Osteoblast (primary cell): ENCODE data around the gene DHRSX. TPM values are rescaled to one million over a fixed set of nuclear protein-coding genes. Genes with fewer than 3 reads are reported as not detected.

Experiments
- DNase-seq: peaks from one replicate; pipeline ENCODE4 v3.0.0; 2011; ENCODE audit warnings: low spot score, mixed read lengths; ENCODE audit not compliant: insufficient read length; ENCODE audit errors: missing footprints
- H2AFZ ChIP-seq: 2 replicates; pipeline ENCODE4 v1.6.0; 2011; ENCODE audit warnings: mild to moderate bottlenecking, low read length
- H3K27ac ChIP-seq: 2 replicates; pipeline ENCODE4 v1.5.1; 2011; ENCODE audit warnings: mild to moderate bottlenecking, low read depth, low read length, moderate library complexity
- H3K27me3 ChIP-seq: 2 replicates; pipeline ENCODE4 v1.6.0; 2012; ENCODE audit warnings: mild to moderate bottlenecking, control low read depth, inconsistent platforms, low read length, moderate library complexity; ENCODE audit not compliant: insufficient read depth
- H3K36me3 ChIP-seq: 2 replicates; pipeline ENCODE4 v1.5.1; 2011; ENCODE audit warnings: mild to moderate bottlenecking, low read length, control low read depth, moderate library complexity; ENCODE audit not compliant: insufficient read depth
- H3K4me1 ChIP-seq: 2 replicates; pipeline ENCODE4 v1.5.1; 2011; ENCODE audit warnings: mild to moderate bottlenecking, low read length, control low read depth, moderate library complexity; ENCODE audit not compliant: insufficient read depth
- H3K4me2 ChIP-seq: 2 replicates; pipeline ENCODE4 v1.6.0; 2011; ENCODE audit warnings: mild to moderate bottlenecking, low read length; ENCODE audit not compliant: insufficient read depth
- H3K4me3 ChIP-seq: fragments of 200-600 bp; sonication (generic); 3 replicates; pipeline ENCODE4 v1.5.1; 2012; ENCODE audit warnings: mild to moderate bottlenecking, low read length, inconsistent platforms; ENCODE audit not compliant: insufficient read depth
- H3K79me2 ChIP-seq: 2 replicates; pipeline ENCODE4 v1.6.0; 2012; ENCODE audit warnings: mild to moderate bottlenecking, low read length, control low read depth, inconsistent platforms; ENCODE audit not compliant: insufficient read depth
- H3K9me3 ChIP-seq: 2 replicates; pipeline ENCODE4 v1.5.1; 2011; ENCODE audit warnings: low read depth, low read length, control low read depth
- H4K20me1 ChIP-seq: 2 replicates; pipeline ENCODE4 v1.6.0; 2012; ENCODE audit warnings: mild to moderate bottlenecking, low read length, control low read depth; ENCODE audit not compliant: insufficient read depth
- CTCF ChIP-seq: IDR thresholded peaks from 2 replicates; pipeline ENCODE4 v1.5.1; 2011; ENCODE audit warnings: mild to moderate bottlenecking, low read depth, low read length, moderate library complexity; ENCODE audit errors: extremely low read depth
- total RNA-seq: library from RNA; depleted of rRNA; stranded (reverse); fragments of >200 nt; gene quantifications from 2 replicates; pipeline ENCODE4 v1.2.3, GENCODE V29; 2012

Gene DHRSX
- total RNA-seq, 1 donor: 37.6 TPM

- H3K79me2 ChIP-seq: no peaks in the 10 kb centered on the region
- H3K36me3 ChIP-seq: no peaks in the 10 kb centered on the region
- no peak overlapping the region for H3K27ac ChIP-seq
- H3K9me3 ChIP-seq: no peaks in the 10 kb centered on the region
- H3K4me1 ChIP-seq: peaks cover 3% of the 10 kb centered on the region
- H2AFZ ChIP-seq: no peak overlapping the region
- no peak for TF ChIP-seq CTCF
- H3K4me2 ChIP-seq: no peak overlapping the region
- H3K27me3 ChIP-seq: no peaks in the 10 kb centered on the region
- no peak overlapping the region for H3K4me3 ChIP-seq
- no peak for DNase-seq
- peaks cover 9% of the 10 kb centered on the region for H4K20me1 ChIP-seq
Observed at GRCh38 chrX:2426289-2426882, 74.4 kb downstream of the DHRSX start.

- Histone ChIP-seq H4K20me1 (peaks cover 9% of the 10 kb centered on the region), H3K36me3 (no peaks in the 10 kb centered on the region)
- DNase-seq: no peak
Observed at GRCh38 chrX:2425286-2426071, 75.3 kb downstream of the DHRSX start.

GRCh38 chrX:2424317-2424716, 76.5 kb downstream of the DHRSX start:
- Histone ChIP-seq H3K27me3 (no peaks in the 10 kb centered on the region), H3K9me3 (no peaks in the 10 kb centered on the region), H3K36me3 (no peaks in the 10 kb centered on the region), H4K20me1 (peaks cover 9% of the 10 kb centered on the region), H3K4me2 (no peak overlapping the region), H3K4me1 (peaks cover 3% of the 10 kb centered on the region), H3K4me3 (no peak overlapping the region), H2AFZ (no peak overlapping the region), H3K79me2 (no peaks in the 10 kb centered on the region), H3K27ac (no peak overlapping the region)
- TF ChIP-seq CTCF: no peak
- DNase-seq: peak; percentile 62

More at GRCh38 chrX:2425286-2426071, 75.3 kb downstream of the DHRSX start:
- no peak overlapping the region for H3K27ac ChIP-seq
- H3K79me2 ChIP-seq: no peaks in the 10 kb centered on the region
- no peaks in the 10 kb centered on the region for H3K9me3 ChIP-seq
- no peak overlapping the region for H3K4me3 ChIP-seq
- no peak overlapping the region for H2AFZ ChIP-seq
- no peak for TF ChIP-seq CTCF
- no peaks in the 10 kb centered on the region for H3K27me3 ChIP-seq
- H3K4me2 ChIP-seq: no peak overlapping the region
- H3K4me1 ChIP-seq: peaks cover 3% of the 10 kb centered on the region

GRCh38 chrX:2423899-2424298, 76.9 kb downstream of the DHRSX start:
- H3K79me2 ChIP-seq: no peaks in the 10 kb centered on the region

More at GRCh38 chrX:2423899-2424298, 76.9 kb downstream of the DHRSX start:
- DNase-seq: no peak
- H3K36me3 ChIP-seq: no peaks in the 10 kb centered on the region
- H2AFZ ChIP-seq: no peak overlapping the region
- H3K9me3 ChIP-seq: no peaks in the 10 kb centered on the region
- no peak overlapping the region for H3K4me3 ChIP-seq
- peaks cover 3% of the 10 kb centered on the region for H3K4me1 ChIP-seq
- H3K27me3 ChIP-seq: no peaks in the 10 kb centered on the region
- H3K27ac ChIP-seq: peak overlapping the region; percentile 16
- H3K4me2 ChIP-seq: no peak overlapping the region
- peaks cover 9% of the 10 kb centered on the region for H4K20me1 ChIP-seq
- no peak for TF ChIP-seq CTCF
